Neural cell (in vitro differentiated cells): ENCODE results near the gene JAZF1.

Source experiments
- CTCF ChIP-seq: fragments of 450-650 bp; IDR thresholded peaks from 2 replicates; pipeline ENCODE4 v1.5.1; 2014; ENCODE audit warnings: antibody characterized with exemption, mild to moderate bottlenecking, moderate library complexity; ENCODE audit not compliant: poor library complexity, severe bottlenecking
- EP300 ChIP-seq: fragments of 450-650 bp; conservative IDR thresholded peaks from 2 replicates; pipeline ENCODE4 v1.6.1; 2014; ENCODE audit warnings: antibody characterized with exemption, mild to moderate bottlenecking, moderate library complexity; ENCODE audit not compliant: poor library complexity, severe bottlenecking
- EZH2 ChIP-seq: fragments of 200-600, 300-800 bp; shearing (Covaris generic), sonication (generic); IDR thresholded peaks from 2 replicates; pipeline ENCODE4 v1.6.1; 2014; ENCODE audit warnings: antibody characterized with exemption, low read length, borderline replicate concordance, mild to moderate bottlenecking; ENCODE audit not compliant: insufficient read depth, poor library complexity, severe bottlenecking
- MXI1 ChIP-seq: fragments of 450-650 bp; conservative IDR thresholded peaks from 2 replicates; pipeline ENCODE4 v1.6.1; 2014; ENCODE audit warnings: antibody characterized with exemption, mild to moderate bottlenecking; ENCODE audit not compliant: poor library complexity, severe bottlenecking
- POLR2AphosphoS5 ChIP-seq: IDR thresholded peaks from 2 replicates; pipeline ENCODE4 v1.6.1; 2012
- RAD21 ChIP-seq: fragments of 450-650 bp; conservative IDR thresholded peaks from 2 replicates; pipeline ENCODE4 v1.6.1; 2014; ENCODE audit warnings: antibody characterized with exemption, mild to moderate bottlenecking, moderate library complexity
- REST ChIP-seq: IDR thresholded peaks from 2 replicates; pipeline ENCODE4 v1.6.1; 2012; ENCODE audit warnings: borderline replicate concordance
- TAF1 ChIP-seq: IDR thresholded peaks from 2 replicates; pipeline ENCODE4 v1.6.1; 2012; ENCODE audit warnings: low read depth

GRCh38 chr7:28078036-28078901 lies 102.3 kb downstream of the JAZF1 start:
- TF ChIP-seq CTCF (peak; percentile 91), MXI1 (no peak), POLR2AphosphoS5 (no peak), RAD21 (peak; percentile 77), REST (no peak), EP300 (no peak), EZH2 (no peak), TAF1 (no peak)
